HepG2 (cell line): Measurements from ENCODE around the gene SERINC4. TPM values are rescaled to one million over a fixed set of nuclear protein-coding genes. Genes with fewer than 3 reads are reported as not detected.
A peak's percentile ranks its signal among the peaks of the same experiment; 100 is the strongest.

Experiments
- CC2D1A ChIP-seq: sonication (generic); formaldehyde crosslinking; IDR thresholded peaks from 2 replicates; pipeline ENCODE4 v1.8.1; 2023; ENCODE audit warnings: mild to moderate bottlenecking, missing genetic modification reagents
- HDAC1 ChIP-seq: sonication (generic); formaldehyde crosslinking; IDR thresholded peaks from 2 replicates; pipeline ENCODE4 v1.5.1; 2020; ENCODE audit warnings: mild to moderate bottlenecking, missing genetic modification reagents
- KMT2B ChIP-seq: IDR thresholded peaks from 2 replicates; pipeline ENCODE4 v1.6.1; 2016; ENCODE audit warnings: missing genetic modification reagents, missing compliant biosample characterization
- MIER2 ChIP-seq: IDR thresholded peaks from 2 replicates; pipeline ENCODE4 v1.6.1; 2016; ENCODE audit warnings: missing biosample characterization, missing genetic modification reagents
- NR0B2 ChIP-seq: sonication (generic); formaldehyde crosslinking; IDR thresholded peaks from 2 replicates; pipeline ENCODE4 v1.4.0; 2020; ENCODE audit warnings: mild to moderate bottlenecking, missing genetic modification reagents
- PTBP1 ChIP-seq: fragments of 200-400 bp; formaldehyde crosslinking; IDR thresholded peaks from 2 replicates; pipeline ENCODE4 v1.6.1; 2018; ENCODE audit warnings: low read length, low read depth; ENCODE audit not compliant: poor library complexity, severe bottlenecking
- ZNF367 ChIP-seq: sonication (generic); formaldehyde crosslinking; IDR thresholded peaks from 2 replicates; pipeline ENCODE4 v1.4.0; 2020; ENCODE audit warnings: missing genetic modification reagents, borderline replicate concordance
- ZNF407 ChIP-seq: sonication (generic); formaldehyde crosslinking; IDR thresholded peaks from one replicate; pipeline ENCODE4 v1.5.1; 2020; ENCODE audit warnings: mild to moderate bottlenecking, missing genetic modification reagents; ENCODE audit errors: not compliant biosample characterization
- ZNF776 ChIP-seq: sonication (generic); formaldehyde crosslinking; IDR thresholded peaks from 2 replicates; pipeline ENCODE4 v1.4.0; 2020; ENCODE audit warnings: mild to moderate bottlenecking, missing genetic modification reagents
- polyA plus RNA-seq, 8 experiments: library from polyadenylated mRNA; depleted of rRNA in 3 of 8; stranded (reverse) in 7 of 8; unstranded in 1 of 8; fragments of >200 nt; fragmentation: Illumina TruSeq in 4 of 8; extraction: Trizol in 4 of 8; gene quantifications; 2 replicates each; pipeline versions ENCODE4 v1.2.1 to v1.2.3, GENCODE V29; 2011 to 2016; ENCODE audit warnings: low read depth in 4 of 8, missing spikeins in 1 of 8, mixed read lengths in 1 of 8; ENCODE audit not compliant: insufficient read depth in 1 of 8
- total RNA-seq, 5 experiments: library from RNA; depleted of rRNA; stranded (reverse); fragments of >200 nt; fragmentation: Illumina TruSeq; extraction: Trizol; gene quantifications; 2 replicates each; pipeline ENCODE4 v1.2.3, GENCODE V29; 2016; ENCODE audit warnings: low read depth in 1 of 5
- TF ChIP-seq, protein P1 (sequence below): sonication (generic); formaldehyde crosslinking; conservative IDR thresholded peaks from 2 replicates; pipeline ENCODE4 v1.4.0; 2020; ENCODE audit warnings: missing genetic modification reagents
- TF ChIP-seq, protein P2 (sequence below): sonication (generic); formaldehyde crosslinking; IDR thresholded peaks from 2 replicates; pipeline ENCODE4 v1.4.0; 2020; ENCODE audit warnings: missing genetic modification reagents, mild to moderate bottlenecking, borderline replicate concordance
- TF ChIP-seq, protein P3 (sequence below): sonication (generic); formaldehyde crosslinking; IDR thresholded peaks from 2 replicates; pipeline ENCODE4 v1.5.1; 2020; ENCODE audit warnings: missing genetic modification reagents, mild to moderate bottlenecking, borderline replicate concordance
- TF ChIP-seq, protein P4 (sequence below): sonication (generic); formaldehyde crosslinking; IDR thresholded peaks from 2 replicates; pipeline ENCODE4 v1.8.0; 2023; ENCODE audit warnings: mild to moderate bottlenecking, missing genetic modification reagents

The SERINC4 gene
- total and polyA plus RNA-seq, 2 of the 13 experiments (the other 11 are each of a cell fraction or from before 2014, with no cell fraction given) = not detected

DNA sequence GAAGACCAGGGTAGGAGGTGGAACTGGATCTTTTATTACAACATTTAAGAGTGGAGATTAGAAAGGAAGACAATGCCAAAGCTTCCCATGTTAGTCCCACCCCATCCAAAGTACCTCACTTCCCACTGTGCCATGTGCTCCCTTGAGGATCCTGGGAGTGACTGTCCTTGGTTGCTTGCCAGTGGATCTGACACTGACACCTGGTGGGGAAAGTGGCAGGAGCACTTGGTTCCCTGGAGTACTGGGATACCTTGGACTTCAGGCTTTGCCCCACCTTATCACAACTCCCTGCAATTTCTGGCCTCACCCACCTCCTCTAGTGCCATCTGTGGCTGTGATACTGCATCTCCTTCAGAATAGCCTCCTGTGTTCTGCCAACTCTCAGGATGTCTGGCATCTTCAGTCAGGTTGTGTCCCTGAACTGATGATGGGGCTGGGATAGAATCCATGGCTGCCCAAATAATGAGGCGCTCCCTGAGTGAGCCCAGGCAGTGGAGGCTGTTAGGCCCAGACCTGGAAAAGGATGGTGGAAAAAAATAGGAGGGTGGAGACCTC lies 24.5 kb downstream of the SERINC4 start (continued):
- 0 out of 2 replicates have a peak, but pooled peaks have one; percentile 47 for TF ChIP-seq NR0B2 (CRISPR knock-in tag)
- peak; percentile 54; the same call in 1 of the 2 replicates for TF ChIP-seq MIER2 (CRISPR knock-in tag)
- no peak for TF ChIP-seq ZNF776 (CRISPR knock-in tag)
- TF ChIP-seq, protein P1, sequence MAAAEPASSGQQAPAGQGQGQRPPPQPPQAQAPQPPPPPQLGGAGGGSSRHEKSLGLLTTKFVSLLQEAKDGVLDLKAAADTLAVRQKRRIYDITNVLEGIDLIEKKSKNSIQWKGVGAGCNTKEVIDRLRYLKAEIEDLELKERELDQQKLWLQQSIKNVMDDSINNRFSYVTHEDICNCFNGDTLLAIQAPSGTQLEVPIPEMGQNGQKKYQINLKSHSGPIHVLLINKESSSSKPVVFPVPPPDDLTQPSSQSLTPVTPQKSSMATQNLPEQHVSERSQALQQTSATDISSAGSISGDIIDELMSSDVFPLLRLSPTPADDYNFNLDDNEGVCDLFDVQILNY (CRISPR knock-in tag) = no peak
- TF ChIP-seq, protein P2, sequence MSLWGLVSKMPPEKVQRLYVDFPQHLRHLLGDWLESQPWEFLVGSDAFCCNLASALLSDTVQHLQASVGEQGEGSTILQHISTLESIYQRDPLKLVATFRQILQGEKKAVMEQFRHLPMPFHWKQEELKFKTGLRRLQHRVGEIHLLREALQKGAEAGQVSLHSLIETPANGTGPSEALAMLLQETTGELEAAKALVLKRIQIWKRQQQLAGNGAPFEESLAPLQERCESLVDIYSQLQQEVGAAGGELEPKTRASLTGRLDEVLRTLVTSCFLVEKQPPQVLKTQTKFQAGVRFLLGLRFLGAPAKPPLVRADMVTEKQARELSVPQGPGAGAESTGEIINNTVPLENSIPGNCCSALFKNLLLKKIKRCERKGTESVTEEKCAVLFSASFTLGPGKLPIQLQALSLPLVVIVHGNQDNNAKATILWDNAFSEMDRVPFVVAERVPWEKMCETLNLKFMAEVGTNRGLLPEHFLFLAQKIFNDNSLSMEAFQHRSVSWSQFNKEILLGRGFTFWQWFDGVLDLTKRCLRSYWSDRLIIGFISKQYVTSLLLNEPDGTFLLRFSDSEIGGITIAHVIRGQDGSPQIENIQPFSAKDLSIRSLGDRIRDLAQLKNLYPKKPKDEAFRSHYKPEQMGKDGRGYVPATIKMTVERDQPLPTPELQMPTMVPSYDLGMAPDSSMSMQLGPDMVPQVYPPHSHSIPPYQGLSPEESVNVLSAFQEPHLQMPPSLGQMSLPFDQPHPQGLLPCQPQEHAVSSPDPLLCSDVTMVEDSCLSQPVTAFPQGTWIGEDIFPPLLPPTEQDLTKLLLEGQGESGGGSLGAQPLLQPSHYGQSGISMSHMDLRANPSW (CRISPR knock-in tag) = no peak
- TF ChIP-seq ZNF407 (CRISPR knock-in tag) = peak; percentile 1
- TF ChIP-seq, protein P3, sequence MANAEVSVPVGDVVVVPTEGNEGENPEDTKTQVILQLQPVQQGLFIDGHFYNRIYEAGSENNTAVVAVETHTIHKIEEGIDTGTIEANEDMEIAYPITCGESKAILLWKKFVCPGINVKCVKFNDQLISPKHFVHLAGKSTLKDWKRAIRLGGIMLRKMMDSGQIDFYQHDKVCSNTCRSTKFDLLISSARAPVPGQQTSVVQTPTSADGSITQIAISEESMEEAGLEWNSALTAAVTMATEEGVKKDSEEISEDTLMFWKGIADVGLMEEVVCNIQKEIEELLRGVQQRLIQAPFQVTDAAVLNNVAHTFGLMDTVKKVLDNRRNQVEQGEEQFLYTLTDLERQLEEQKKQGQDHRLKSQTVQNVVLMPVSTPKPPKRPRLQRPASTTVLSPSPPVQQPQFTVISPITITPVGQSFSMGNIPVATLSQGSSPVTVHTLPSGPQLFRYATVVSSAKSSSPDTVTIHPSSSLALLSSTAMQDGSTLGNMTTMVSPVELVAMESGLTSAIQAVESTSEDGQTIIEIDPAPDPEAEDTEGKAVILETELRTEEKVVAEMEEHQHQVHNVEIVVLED (CRISPR knock-in tag) = no peak
- no peak for TF ChIP-seq PTBP1
- no peak for TF ChIP-seq ZNF367 (CRISPR knock-in tag)
- no peak for TF ChIP-seq KMT2B
- TF ChIP-seq CC2D1A = no peak
- TF ChIP-seq HDAC1 (CRISPR knock-in tag) = peak; percentile 11; the same call in 1 of the 2 replicates
- TF ChIP-seq, protein P4, sequence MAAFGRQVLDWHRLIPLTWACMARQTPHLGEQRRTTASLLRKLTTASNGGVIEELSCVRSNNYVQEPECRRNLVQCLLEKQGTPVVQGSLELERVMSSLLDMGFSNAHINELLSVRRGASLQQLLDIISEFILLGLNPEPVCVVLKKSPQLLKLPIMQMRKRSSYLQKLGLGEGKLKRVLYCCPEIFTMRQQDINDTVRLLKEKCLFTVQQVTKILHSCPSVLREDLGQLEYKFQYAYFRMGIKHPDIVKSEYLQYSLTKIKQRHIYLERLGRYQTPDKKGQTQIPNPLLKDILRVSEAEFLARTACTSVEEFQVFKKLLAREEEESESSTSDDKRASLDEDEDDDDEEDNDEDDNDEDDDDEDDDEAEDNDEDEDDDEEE (CRISPR knock-in tag) = no peak
